T-helper 2 cell treated with Interferon-gamma antibody and Interleukin-4, amounts not matched to agents 100 ng/mL and 5 ng/mL, for 36 hours (primary cell): ENCODE data around the gene BMP2K. TPM values are rescaled to one million over a fixed set of nuclear protein-coding genes. Genes with fewer than 3 reads are reported as not detected.

Experiments used
- total RNA-seq: library from RNA; stranded (reverse); gene quantifications from 2 replicates; pipeline ENCODE4 v1.2.3, GENCODE V29; 2022

Gene BMP2K
- total RNA-seq, 1 donor from 2014 or later: 17.6 TPM

Other genes starting within 250 kb of the BMP2K start
- gene ANXA3, start 224.6 kb upstream of the BMP2K start, total RNA-seq: 0.75 and 1.5 TPM in 2 replicates
- 13.0 and 13.7 TPM in 2 replicates for gene PAQR3, start 163.1 kb downstream of the BMP2K start, total RNA-seq